Transverse colon (tissue), 4 donors: ENCODE measurements around the gene HIVEP2. TPM values are rescaled to one million over a fixed set of nuclear protein-coding genes. Genes with fewer than 3 reads are reported as not detected.

Experiments
- DNase-seq: peaks from one replicate; pipeline ENCODE4 v3.0.0-alpha.2; 2019
- H3K27ac ChIP-seq, 4 donors: fragments of 200-600 bp; sonication (generic); 2 replicates each; pipeline ENCODE4 v1.5.1; 2016 to 2018; ENCODE audit warnings: inconsistent platforms in 4 of 4
- H3K27me3 ChIP-seq: fragments of 200-600 bp; sonication (generic); 2 replicates; pipeline ENCODE4 v1.5.1; 2017; ENCODE audit warnings: inconsistent platforms
- H3K36me3 ChIP-seq, 4 donors: fragments of 200-600 bp; sonication (generic); 2 replicates each; pipeline ENCODE4 v1.5.1; 2017 to 2019; ENCODE audit warnings: inconsistent platforms in 4 of 4
- H3K4me1 ChIP-seq, 4 donors: fragments of 200-600 bp; sonication (generic); 2 replicates each; pipeline ENCODE4 v1.5.1; 2017 to 2020; ENCODE audit warnings: inconsistent platforms in 4 of 4
- H3K4me3 ChIP-seq, 4 donors: fragments of 200-600 bp; sonication (generic); 1 replicate in 1 of 4; 2 replicates in 3 of 4; pipeline versions ENCODE4 v1.5.1 to v1.6.1; 2017 to 2019; ENCODE audit warnings: inconsistent platforms in 4 of 4
- H3K9me3 ChIP-seq, 2 donors: fragments of 200-600 bp; sonication (generic); 2 replicates each; pipeline ENCODE4 v1.5.1; 2017 to 2019; ENCODE audit warnings: inconsistent platforms in 2 of 2
- EP300 ChIP-seq: sonication (generic); formaldehyde crosslinking; IDR thresholded peaks from one replicate; pipeline ENCODE4 v1.6.1; 2017; ENCODE audit warnings: antibody characterized with exemption, low read depth
- POLR2A ChIP-seq: fragments of 450-650 bp; IDR thresholded peaks from one replicate; pipeline ENCODE4 v1.6.1; 2016; ENCODE audit warnings: antibody characterized with exemption, mild to moderate bottlenecking, moderate library complexity
- POLR2AphosphoS5 ChIP-seq, 3 donors: sonication (generic); formaldehyde crosslinking; IDR thresholded peaks; one replicate each; pipeline ENCODE4 v1.6.1; 2016; ENCODE audit warnings: antibody characterized with exemption in 3 of 3
- WGBS, 2 donors: methylation state at CpG; one replicate each; pipeline ENCODE4 v1.1.5; 2018; ENCODE audit warnings: low coverage in 1 of 2; 5-methylcytosine and 5-hydroxymethylcytosine counted together
- in situ Hi-C, 4 donors: fragments of 200-750 bp; cut with MboI; loops; one replicate each; pipeline versions ENCODE4 v1.15.0 to v1.15.1; 2017; ENCODE audit warnings: low sequenced_read_pairs in 3 of 4, low pct_ligation_motif_present in 1 of 4, low pct_unique_long_range_greater_than_20kb in 1 of 4
- intact Hi-C: fragments of 100-400 bp; cut with DNase I; formaldehyde crosslinking; loops from one replicate; pipeline ENCODE4 v1.15.1; 2023; ENCODE audit warnings: low total_unique reads
- total RNA-seq, 4 donors: library from RNA; depleted of rRNA; stranded (reverse); fragments of >200 nt; gene quantifications; one replicate each; pipeline ENCODE4 v1.1.0, GENCODE V29; 2016
- TF ChIP-seq, protein P1 (sequence below), 5 experiments: fragments of 200-600 bp in 3 of 5; fragments of 450-650 bp in 2 of 5; sonication (generic) in 3 of 5; IDR thresholded peaks; 1 replicate in 2 of 5; 2 replicates in 3 of 5; pipeline ENCODE4 v1.5.1; 2016 to 2017; ENCODE audit warnings: antibody characterized with exemption in 5 of 5, inconsistent platforms in 3 of 5, mild to moderate bottlenecking in 2 of 5, moderate library complexity in 1 of 5

HIVEP2 gene
- total RNA-seq, 4 donors from 2014 or later, result 10.0 to 22.5 (median 13.7) TPM

DNA sequence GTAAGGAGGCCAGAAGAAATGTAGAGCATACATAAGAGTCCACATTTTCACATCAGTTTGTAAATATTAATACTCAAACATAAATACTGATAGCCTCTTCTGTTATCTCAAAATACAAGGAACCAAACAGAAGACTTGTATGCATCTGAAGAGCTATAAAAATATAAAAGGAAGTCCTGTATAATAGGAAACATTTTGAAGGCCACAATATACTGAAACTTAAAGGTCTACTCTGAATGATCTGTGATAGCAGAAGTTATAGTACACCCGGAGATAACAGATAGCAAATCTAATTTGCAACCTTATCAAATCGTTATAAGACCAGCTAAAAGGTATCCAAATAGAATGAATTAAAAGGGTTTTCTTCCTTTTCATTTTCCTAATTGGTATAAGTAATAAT lies 111.2 kb downstream of the HIVEP2 start:
- H3K27me3 ChIP-seq, result no peaks in the 10 kb centered on the region
- intact Hi-C loops, result no loop called here
- H3K9me3 ChIP-seq, result no peaks in the 10 kb centered on the region
- no peak for DNase-seq
- in situ Hi-C loops, result no loop called here
- WGBS, 2 donors, result 32 to 50% methylated on average over 2 of the region's 2 CpGs
- peaks cover 0 to 14% (median 10%) of the 10 kb centered on the region in 4 donors for H3K4me1 ChIP-seq
- TF ChIP-seq POLR2A (no peak), EP300 (no peak), POLR2AphosphoS5 (IDR thresholded peaks at IDR 0.05) (no peak)
- TF ChIP-seq, protein P1, sequence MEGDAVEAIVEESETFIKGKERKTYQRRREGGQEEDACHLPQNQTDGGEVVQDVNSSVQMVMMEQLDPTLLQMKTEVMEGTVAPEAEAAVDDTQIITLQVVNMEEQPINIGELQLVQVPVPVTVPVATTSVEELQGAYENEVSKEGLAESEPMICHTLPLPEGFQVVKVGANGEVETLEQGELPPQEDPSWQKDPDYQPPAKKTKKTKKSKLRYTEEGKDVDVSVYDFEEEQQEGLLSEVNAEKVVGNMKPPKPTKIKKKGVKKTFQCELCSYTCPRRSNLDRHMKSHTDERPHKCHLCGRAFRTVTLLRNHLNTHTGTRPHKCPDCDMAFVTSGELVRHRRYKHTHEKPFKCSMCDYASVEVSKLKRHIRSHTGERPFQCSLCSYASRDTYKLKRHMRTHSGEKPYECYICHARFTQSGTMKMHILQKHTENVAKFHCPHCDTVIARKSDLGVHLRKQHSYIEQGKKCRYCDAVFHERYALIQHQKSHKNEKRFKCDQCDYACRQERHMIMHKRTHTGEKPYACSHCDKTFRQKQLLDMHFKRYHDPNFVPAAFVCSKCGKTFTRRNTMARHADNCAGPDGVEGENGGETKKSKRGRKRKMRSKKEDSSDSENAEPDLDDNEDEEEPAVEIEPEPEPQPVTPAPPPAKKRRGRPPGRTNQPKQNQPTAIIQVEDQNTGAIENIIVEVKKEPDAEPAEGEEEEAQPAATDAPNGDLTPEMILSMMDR (IDR thresholded peaks at IDR 0.05), result no peak
- no peak overlapping the region for H3K4me3 ChIP-seq
- H3K27ac ChIP-seq, result no peak overlapping the region
- no peaks in the 10 kb centered on the region for H3K36me3 ChIP-seq

DNA sequence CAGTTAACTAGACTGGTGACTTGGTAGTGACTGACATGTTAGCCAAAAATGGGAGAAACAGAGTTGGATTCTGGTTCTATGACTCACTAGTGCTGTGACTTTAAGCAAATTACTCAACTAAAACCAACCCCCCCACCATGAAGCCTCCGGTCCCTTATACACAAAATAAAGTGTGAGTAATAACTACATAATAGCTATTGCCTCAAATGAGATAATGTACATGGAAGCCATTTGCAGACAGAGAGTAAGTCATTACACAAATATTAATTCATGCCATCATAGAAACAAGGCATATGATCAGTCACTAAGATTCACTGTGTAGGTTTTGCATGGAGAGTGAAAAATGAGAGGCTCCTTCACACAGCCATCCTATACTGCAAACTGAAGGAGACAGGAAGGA lies 111.9 kb downstream of the HIVEP2 start:
- intact Hi-C loops (no loop called here), in situ Hi-C loops (no loop called here)
- no peak overlapping the region for H3K4me3 ChIP-seq
- peaks cover 0 to 17% (median 11%) of the 10 kb centered on the region in 4 donors for H3K4me1 ChIP-seq
- no peak overlapping the region for H3K27ac ChIP-seq
- H3K27me3 ChIP-seq, result no peaks in the 10 kb centered on the region
- H3K36me3 ChIP-seq, result no peaks in the 10 kb centered on the region
- H3K9me3 ChIP-seq, result no peaks in the 10 kb centered on the region
- 14 to 57% methylated on average over 1 of the region's 1 CpG for whole genome bisulfite sequencing, 2 donors
- TF ChIP-seq EP300, result no peak
- TF ChIP-seq POLR2A, result no peak
- TF ChIP-seq, protein P1 (IDR thresholded peaks at IDR 0.05), result no peak
- TF ChIP-seq POLR2AphosphoS5 (IDR thresholded peaks at IDR 0.05), result no peak
- no peak for DNase-seq

DNA sequence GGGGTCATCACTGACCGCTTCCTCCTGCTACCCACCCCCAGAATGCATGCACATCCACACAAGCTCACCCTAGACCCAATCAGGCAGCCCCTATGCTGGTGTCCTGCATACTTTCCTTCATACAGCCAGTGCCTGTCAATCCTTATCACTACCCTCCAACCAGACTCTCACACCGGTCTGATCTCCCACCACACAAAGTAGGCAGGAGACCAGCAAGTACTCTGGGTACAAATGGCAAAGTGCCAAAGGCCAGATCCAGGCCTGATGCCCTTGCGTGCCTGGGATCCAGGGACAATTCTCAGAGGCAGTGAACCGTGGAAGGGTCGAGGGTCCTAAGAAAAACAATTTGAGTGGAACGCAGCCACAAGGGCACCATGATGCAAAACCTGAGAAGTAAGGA lies 114.2 kb downstream of the HIVEP2 start:
- in situ Hi-C loops, result no loop called here
- TF ChIP-seq EP300 (no peak), POLR2AphosphoS5 (IDR thresholded peaks at IDR 0.05) (no peak), POLR2A (no peak)
- TF ChIP-seq, protein P1 (IDR thresholded peaks at IDR 0.05), result no peak
- intact Hi-C loops, result no loop called here

DNA sequence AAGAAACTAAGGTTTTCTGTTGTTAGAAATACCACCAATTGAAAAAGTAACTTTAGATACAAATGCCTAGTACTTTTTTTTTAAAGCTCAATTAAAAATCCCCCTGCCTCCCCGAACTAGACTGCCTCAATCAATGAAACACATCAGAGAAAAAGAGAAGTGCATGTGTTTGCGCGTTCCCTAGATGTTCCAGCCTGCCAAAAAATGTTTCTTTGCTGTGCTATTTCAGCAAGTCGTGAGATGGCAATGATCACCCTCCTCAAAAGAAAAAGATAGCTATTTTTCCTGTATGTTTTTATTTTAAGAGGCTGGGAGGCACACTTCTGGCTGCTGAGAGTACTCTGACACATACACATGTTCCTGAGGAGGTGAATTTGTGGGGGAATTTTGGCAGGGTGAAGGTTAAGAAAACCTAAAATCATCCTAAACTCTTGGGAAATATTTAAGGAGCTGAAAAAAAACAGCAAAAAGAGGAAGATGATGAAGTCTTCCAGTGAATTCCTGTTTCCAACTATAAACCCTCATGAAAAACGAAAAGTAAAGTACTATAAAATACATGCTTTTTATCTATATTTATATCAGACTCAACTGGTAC lies 114.8 kb downstream of the HIVEP2 start:
- intact Hi-C loops, result no loop called here
- H3K27me3 ChIP-seq, result no peaks in the 10 kb centered on the region
- WGBS, 2 donors, result 87 to 89% methylated on average over 5 of the region's 5 CpGs
- DNase-seq, result no peak
- in situ Hi-C loops, result no loop called here
- peaks cover 0 to 31% (median 25%) of the 10 kb centered on the region in 4 donors for H3K4me1 ChIP-seq
- no peaks in the 10 kb centered on the region for H3K36me3 ChIP-seq
- H3K27ac ChIP-seq, result no peak overlapping the region
- no peaks in the 10 kb centered on the region for H3K9me3 ChIP-seq
- TF ChIP-seq EP300 (no peak), POLR2A (no peak), POLR2AphosphoS5 (IDR thresholded peaks at IDR 0.05) (no peak)
- TF ChIP-seq, protein P1 (IDR thresholded peaks at IDR 0.05), result no peak
- no peak overlapping the region for H3K4me3 ChIP-seq

More for the DNA sequence above, 114.2 kb downstream of the HIVEP2 start:
- H3K36me3 ChIP-seq, result no peaks in the 10 kb centered on the region
- WGBS, 2 donors, result 80 to 95% methylated on average over 1 to 6 of the region's 6 CpGs
- H3K9me3 ChIP-seq, result no peaks in the 10 kb centered on the region
- no peak for DNase-seq
- peaks cover 0 to 31% (median 25%) of the 10 kb centered on the region in 4 donors for H3K4me1 ChIP-seq
- no peak overlapping the region for H3K27ac ChIP-seq
- no peaks in the 10 kb centered on the region for H3K27me3 ChIP-seq
- no peak overlapping the region for H3K4me3 ChIP-seq
